Breast epithelium (tissue), 4 donors: ENCODE results near the gene ANXA6. TPM values are rescaled to one million over a fixed set of nuclear protein-coding genes. Genes with fewer than 3 reads are reported as not detected.

Experiments
- DNase-seq, 2 donors: peaks; one replicate each; pipeline ENCODE4 v3.0.0-alpha.2; 2019; ENCODE audit warnings: low spot score in 2 of 2
- H3K27ac ChIP-seq, 2 donors: fragments of 200-600 bp; sonication (generic) in 1 of 2; one replicate each; pipeline ENCODE4 v1.5.1; 2016 to 2019; ENCODE audit warnings: mild to moderate bottlenecking in 1 of 2
- H3K27me3 ChIP-seq, 2 donors: fragments of 200-600 bp; sonication (generic) in 1 of 2; one replicate each; pipeline versions ENCODE4 v1.5.1 to v1.6.0; 2017 to 2019; ENCODE audit warnings: control low read depth in 1 of 2, mild to moderate bottlenecking in 1 of 2
- H3K36me3 ChIP-seq: fragments of 200-600 bp; one replicate; pipeline ENCODE4 v1.5.1; 2019
- H3K4me1 ChIP-seq, 2 donors: fragments of 200-600 bp; sonication (generic); one replicate each; pipeline ENCODE4 v1.5.1; 2016 to 2019; ENCODE audit warnings: control low read depth in 1 of 2
- H3K4me3 ChIP-seq, 3 donors: fragments of 200-600 bp; sonication (generic); 1 replicate in 2 of 3; 2 replicates in 1 of 3; pipeline ENCODE4 v1.5.1; 2016 to 2019; ENCODE audit warnings: mild to moderate bottlenecking in 3 of 3, moderate library complexity in 2 of 3
- H3K9me3 ChIP-seq, 2 donors: fragments of 200-600 bp; sonication (generic) in 1 of 2; one replicate each; pipeline ENCODE4 v1.5.1; 2016 to 2019; ENCODE audit warnings: control low read depth in 1 of 2
- CTCF ChIP-seq, 3 donors: fragments of 450-650 bp; IDR thresholded peaks; one replicate each; pipeline ENCODE4 v1.5.1; 2016 to 2017; ENCODE audit warnings: antibody characterized with exemption in 3 of 3, mild to moderate bottlenecking in 3 of 3, moderate library complexity in 3 of 3
- POLR2A ChIP-seq: fragments of 450-650 bp; IDR thresholded peaks from one replicate; pipeline ENCODE4 v1.6.1; 2016; ENCODE audit warnings: antibody characterized with exemption, mild to moderate bottlenecking, moderate library complexity
- POLR2AphosphoS5 ChIP-seq, 3 donors: sonication (generic); formaldehyde crosslinking; IDR thresholded peaks; one replicate each; pipeline ENCODE4 v1.6.1; 2017; ENCODE audit warnings: antibody characterized with exemption in 3 of 3
- intact Hi-C: fragments of 100-400 bp; cut with DNase I; formaldehyde crosslinking; loops from one replicate; pipeline ENCODE4 v1.15.1; 2023; ENCODE audit warnings: low total_unique reads
- total RNA-seq, 3 donors: library from RNA; depleted of rRNA; stranded (reverse); fragments of >200 nt; gene quantifications; one replicate each; pipeline ENCODE4 v1.1.0, GENCODE V29; 2016

The ANXA6 gene
- total RNA-seq, 3 donors from 2014 or later: 206 to 320 (median 276) TPM

DNA sequence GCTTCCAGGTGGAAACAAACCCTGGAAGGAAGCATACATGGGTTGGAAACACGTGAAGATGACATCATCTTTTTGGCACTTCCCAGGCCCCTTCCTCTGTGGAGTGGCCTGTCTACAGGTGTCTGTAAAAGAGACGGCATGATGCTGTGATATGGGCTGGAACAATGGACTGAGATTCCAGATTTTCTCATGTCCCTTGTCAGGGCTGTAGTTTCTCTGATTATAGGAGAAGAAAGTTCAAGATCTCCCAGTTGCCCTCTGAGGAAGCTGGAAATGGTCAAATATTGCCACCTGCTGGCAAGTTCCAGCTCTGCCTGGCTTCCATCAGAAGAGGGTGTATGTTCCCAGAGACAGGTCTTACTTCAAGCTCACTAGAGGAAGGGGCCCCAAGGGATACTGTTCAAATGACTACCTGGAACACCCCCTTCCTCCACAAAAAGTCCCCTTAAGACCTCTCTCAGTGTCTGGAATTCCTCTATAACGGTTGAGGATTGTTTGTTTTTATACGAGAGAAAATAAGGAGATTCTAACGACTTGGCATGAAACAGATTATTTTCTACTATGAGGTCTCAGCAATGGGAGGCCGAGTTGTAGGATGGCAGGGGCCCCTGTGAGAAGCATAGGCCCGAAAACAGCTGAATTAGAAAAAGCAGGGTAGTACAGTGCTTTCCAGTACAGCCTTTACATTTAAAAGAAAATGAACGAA is 7.3 kb upstream of the ANXA6 start:
- Histone ChIP-seq H3K4me3 (no peak overlapping the region), H3K27me3 (no peaks in the 10 kb centered on the region), H3K4me1 (no peaks in the 10 kb centered on the region), H3K9me3 (no peaks in the 10 kb centered on the region), H3K36me3 (no peaks in the 10 kb centered on the region), H3K27ac (no peak overlapping the region)
- intact Hi-C loops: no loop called here
- peak; percentile 70 to 76 for DNase-seq
- peak; percentile 72 to 92 (median 91) for TF ChIP-seq CTCF (IDR thresholded peaks at IDR 0.05)
- peak in 2 of 3 donors; percentile 41 for TF ChIP-seq POLR2AphosphoS5 (IDR thresholded peaks at IDR 0.05)
- no peak for TF ChIP-seq POLR2A

DNA sequence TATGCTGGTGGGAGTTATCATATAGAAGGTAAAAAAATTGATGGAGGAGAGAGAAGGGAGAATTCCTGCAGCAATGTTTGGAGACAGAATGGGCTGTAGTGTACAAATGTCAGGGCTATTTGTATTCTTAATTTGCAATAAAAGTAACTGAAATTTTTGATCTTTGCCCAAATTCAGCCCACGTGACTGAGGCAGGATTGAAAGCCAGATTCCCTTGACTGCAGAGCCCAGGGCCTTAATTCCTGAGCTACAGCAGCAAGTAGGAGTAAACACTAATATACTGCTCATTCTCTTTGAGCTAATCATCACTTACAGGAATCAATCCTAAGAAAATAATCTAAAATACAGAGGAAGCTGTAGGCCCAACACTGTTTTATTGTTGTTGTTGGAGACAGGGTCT is 5.2 kb upstream of the ANXA6 start:
- H3K9me3 ChIP-seq: no peaks in the 10 kb centered on the region
- no peak for DNase-seq
- no peaks in the 10 kb centered on the region for H3K4me1 ChIP-seq
- no peaks in the 10 kb centered on the region for H3K36me3 ChIP-seq
- intact Hi-C loops: no loop called here
- H3K27ac ChIP-seq: peak overlapping the region in 1 of 2 donors; percentile 39
- no peaks in the 10 kb centered on the region for H3K27me3 ChIP-seq
- no peak overlapping the region for H3K4me3 ChIP-seq
- TF ChIP-seq POLR2A (no peak), POLR2AphosphoS5 (IDR thresholded peaks at IDR 0.05) (no peak), CTCF (IDR thresholded peaks at IDR 0.05) (no peak)

GRCh38 chr5:151159649-151160373 is 2.2 kb upstream of the ANXA6 start:
- Histone ChIP-seq H3K9me3 (no peaks in the 10 kb centered on the region), H3K36me3 (no peaks in the 10 kb centered on the region), H3K4me3 (no peak overlapping the region), H3K27ac (no peak overlapping the region), H3K4me1 (peaks cover 0 to 13% of the 10 kb centered on the region in 2 donors), H3K27me3 (no peaks in the 10 kb centered on the region)
- TF ChIP-seq CTCF (IDR thresholded peaks at IDR 0.05) (no peak), POLR2AphosphoS5 (IDR thresholded peaks at IDR 0.05) (no peak), POLR2A (no peak)
- intact Hi-C loops: no loop called here
- DNase-seq: no peak

- no peaks in the 10 kb centered on the region for H3K36me3 ChIP-seq
- peak overlapping the region; percentile 89 to 93 for H3K27ac ChIP-seq
- DNase-seq: no peak
- H3K27me3 ChIP-seq: no peaks in the 10 kb centered on the region
- intact Hi-C loops: no loop called here
- H3K4me1 ChIP-seq: peaks cover 0 to 13% of the 10 kb centered on the region in 2 donors
- TF ChIP-seq POLR2AphosphoS5 (IDR thresholded peaks at IDR 0.05) (no peak), POLR2A (no peak), CTCF (IDR thresholded peaks at IDR 0.05) (no peak)
- H3K9me3 ChIP-seq: no peaks in the 10 kb centered on the region
- H3K4me3 ChIP-seq: peak overlapping the region; percentile 76 to 92 (median 80)
Observed at GRCh38 chr5:151158287-151158661, 695 bp upstream of the ANXA6 start.
